Astrocyte of the spinal cord (primary cell): Measurements from ENCODE around the gene GALNT14.

ENCODE experiments used
- DNase-seq: peaks from one replicate; pipeline ENCODE4 v3.0.0; 2011; ENCODE audit warnings: low read depth, low spot score
- H3K4me3 ChIP-seq: 2 replicates; pipeline ENCODE4 v1.5.1; 2011; ENCODE audit warnings: low read depth, mild to moderate bottlenecking, low read length, moderate library complexity
- in situ Hi-C: cut with HindIII; loops from 2 replicates; pipeline ENCODE4 v1.10.0; 2017; ENCODE audit warnings: low sequenced_read_pairs
- TF ChIP-seq, protein P1 (sequence below): IDR thresholded peaks from 2 replicates; pipeline ENCODE4 v1.5.1; 2012; ENCODE audit warnings: low read depth, mild to moderate bottlenecking, low read length, inconsistent platforms

The GALNT14 gene

DNA sequence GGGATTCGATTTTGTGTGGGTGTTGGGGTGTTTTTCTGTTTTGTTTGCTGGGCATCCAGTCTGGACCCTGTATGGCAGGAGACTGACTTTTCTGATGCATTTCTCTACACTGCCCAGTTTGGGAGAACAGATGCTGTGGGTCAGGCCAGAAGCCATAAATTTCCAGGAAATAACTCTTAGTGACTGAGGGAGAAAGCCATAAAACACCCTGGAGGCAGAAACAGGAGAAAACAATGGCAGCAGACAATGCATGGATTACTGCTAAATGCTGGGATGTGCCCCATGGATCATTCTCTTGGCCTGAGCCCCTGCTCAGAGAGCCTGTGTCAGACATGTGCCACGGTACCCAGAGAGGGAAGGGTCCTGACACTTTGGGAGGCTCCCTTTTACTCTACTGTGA lies 197.4 kb downstream of the GALNT14 start:
- in situ Hi-C loops, result no loop called here
- DNase-seq, result no peak
- no peak overlapping the region for H3K4me3 ChIP-seq
- TF ChIP-seq, protein P1, sequence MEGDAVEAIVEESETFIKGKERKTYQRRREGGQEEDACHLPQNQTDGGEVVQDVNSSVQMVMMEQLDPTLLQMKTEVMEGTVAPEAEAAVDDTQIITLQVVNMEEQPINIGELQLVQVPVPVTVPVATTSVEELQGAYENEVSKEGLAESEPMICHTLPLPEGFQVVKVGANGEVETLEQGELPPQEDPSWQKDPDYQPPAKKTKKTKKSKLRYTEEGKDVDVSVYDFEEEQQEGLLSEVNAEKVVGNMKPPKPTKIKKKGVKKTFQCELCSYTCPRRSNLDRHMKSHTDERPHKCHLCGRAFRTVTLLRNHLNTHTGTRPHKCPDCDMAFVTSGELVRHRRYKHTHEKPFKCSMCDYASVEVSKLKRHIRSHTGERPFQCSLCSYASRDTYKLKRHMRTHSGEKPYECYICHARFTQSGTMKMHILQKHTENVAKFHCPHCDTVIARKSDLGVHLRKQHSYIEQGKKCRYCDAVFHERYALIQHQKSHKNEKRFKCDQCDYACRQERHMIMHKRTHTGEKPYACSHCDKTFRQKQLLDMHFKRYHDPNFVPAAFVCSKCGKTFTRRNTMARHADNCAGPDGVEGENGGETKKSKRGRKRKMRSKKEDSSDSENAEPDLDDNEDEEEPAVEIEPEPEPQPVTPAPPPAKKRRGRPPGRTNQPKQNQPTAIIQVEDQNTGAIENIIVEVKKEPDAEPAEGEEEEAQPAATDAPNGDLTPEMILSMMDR, result no peak

DNA sequence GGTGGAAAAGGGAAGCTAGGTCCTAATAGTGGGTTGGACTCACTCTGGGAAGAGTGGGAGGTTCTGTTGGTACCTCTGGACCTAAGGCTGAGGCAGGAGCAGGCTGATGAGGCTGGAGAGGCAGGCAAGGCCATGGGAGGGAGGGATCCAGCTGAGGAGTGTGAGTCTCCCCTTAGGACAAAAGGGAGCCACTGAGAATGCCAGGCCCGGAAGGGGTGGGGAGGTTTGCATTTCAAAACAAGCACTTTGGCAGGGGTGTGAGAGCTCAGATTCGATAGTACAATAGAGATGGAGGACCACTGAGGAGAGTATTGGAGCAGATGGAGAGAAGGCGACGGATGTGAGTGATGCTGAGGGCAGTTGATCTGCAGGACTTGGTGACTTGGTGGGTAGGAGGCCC lies 198.9 kb downstream of the GALNT14 start:
- TF ChIP-seq, protein P1, result no peak
- in situ Hi-C loops, result no loop called here
- no peak overlapping the region for H3K4me3 ChIP-seq
- no peak for DNase-seq

DNA sequence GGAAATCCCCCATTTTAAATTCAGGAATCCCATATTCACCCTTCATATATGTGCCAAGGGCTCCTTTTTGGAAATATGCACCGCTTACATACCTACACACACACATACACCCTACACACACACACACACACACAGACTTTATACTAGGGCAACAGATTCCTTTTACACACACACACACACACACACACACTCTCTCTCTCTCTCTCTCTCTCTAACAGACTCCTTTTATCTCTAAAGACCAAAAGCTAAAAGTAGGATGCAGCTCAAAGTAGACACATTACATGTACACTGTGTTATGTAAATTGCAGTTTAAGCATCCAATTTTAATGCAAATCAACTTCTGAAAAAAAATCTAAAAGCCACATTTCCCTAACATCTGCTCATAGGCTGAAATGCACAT lies 200.0 kb downstream of the GALNT14 start:
- no peak for DNase-seq
- no peak overlapping the region for H3K4me3 ChIP-seq
- in situ Hi-C loops, result no loop called here
- TF ChIP-seq, protein P1, result no peak

DNA sequence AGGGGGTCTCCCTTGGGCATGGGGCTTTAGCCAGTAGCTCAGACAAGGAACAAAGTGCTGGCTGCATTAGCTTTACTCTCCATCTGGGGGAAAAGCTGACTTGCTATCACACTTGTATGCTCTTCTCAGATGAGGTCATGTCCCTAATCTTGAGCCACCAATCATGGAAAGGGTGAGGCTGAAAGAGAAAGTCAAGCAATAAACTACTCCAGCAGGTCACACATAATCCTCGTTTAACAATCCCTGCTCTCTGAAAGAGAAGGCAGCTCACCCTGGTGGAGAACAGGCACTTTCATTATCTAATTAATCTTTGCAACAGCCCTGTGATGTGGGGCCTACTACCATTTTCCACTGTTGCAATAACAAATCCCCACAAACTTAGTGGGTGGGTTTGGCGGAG lies 201.3 kb downstream of the GALNT14 start:
- in situ Hi-C loops, result no loop called here

DNA sequence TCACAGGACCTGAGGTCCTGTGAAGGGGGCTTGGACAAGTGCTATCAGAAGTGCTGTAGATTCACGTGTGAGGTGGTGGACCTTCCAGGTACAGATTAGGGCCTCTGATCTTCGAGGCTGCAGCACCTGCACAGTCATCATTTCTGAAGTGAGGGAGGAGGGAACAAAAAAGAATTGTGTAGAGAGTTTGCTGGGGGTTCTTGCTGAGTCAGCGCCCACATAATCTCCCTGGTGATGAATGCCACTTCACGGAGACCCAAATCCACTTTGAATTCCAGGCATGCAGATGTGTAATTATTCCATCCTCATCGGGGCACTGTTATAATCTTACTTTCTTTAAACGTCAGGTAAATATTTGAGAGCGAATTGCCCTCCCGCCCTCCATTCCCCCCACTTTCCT lies 202.4 kb downstream of the GALNT14 start:
- TF ChIP-seq, protein P1, result no peak
- in situ Hi-C loops, result no loop called here
- no peak overlapping the region for H3K4me3 ChIP-seq
- DNase-seq, result no peak

More for the DNA sequence above, 201.3 kb downstream of the GALNT14 start:
- TF ChIP-seq, protein P1, result no peak
- H3K4me3 ChIP-seq, result no peak overlapping the region
- DNase-seq, result no peak

DNA sequence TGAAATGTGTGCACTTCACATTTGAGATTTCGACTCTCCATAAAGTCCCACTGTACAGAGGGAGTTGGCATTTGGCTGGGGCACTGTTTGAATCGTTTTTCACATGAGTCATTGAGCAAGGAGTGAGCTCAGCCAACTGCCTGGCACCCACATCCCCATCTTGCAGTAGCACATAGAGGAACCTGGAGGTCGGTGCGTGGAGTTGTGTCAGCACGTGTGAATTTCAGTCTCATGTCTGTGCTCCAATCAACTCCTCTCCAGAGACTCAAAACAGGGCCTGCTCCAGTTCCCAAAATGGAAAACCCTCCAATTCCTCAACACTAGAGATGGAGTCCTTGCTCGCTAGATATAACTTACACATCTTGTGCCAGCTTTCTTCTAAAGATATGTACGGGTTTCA lies 204.2 kb downstream of the GALNT14 start:
- TF ChIP-seq, protein P1, result no peak
- no peak for DNase-seq
- H3K4me3 ChIP-seq, result no peak overlapping the region
- in situ Hi-C loops, result no loop called here

DNA sequence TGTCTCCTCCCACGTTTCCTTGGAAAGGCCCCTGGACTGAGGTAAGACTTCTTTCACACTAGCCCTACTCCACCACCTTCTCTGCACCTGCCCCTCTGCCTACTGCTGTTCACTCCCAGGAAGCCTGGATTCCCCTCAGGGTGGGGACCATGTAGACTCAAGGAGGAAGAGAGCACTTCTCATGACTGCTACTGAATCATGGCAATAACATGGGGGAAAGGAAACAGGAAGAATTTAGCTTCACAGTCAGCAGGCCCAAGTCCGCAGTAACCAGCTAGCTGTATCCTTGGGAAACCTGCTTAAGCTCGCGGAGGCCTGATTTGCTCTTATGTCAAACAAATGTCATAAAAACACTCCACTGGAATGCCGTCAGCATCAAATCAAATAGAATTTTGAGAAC lies 204.7 kb downstream of the GALNT14 start:
- H3K4me3 ChIP-seq, result no peak overlapping the region
- TF ChIP-seq, protein P1, result no peak
- in situ Hi-C loops, result no loop called here
- no peak for DNase-seq
